GM20000 (cell line): Measurements from ENCODE around the gene EIF5.
A peak's percentile ranks its signal among the peaks of the same experiment; 100 is the strongest.

ENCODE experiments used
- DNase-seq: peaks from one replicate; pipeline ENCODE4 v3.0.0; 2012; ENCODE audit warnings: low spot score
- CTCF ChIP-seq: IDR thresholded peaks from 2 replicates; pipeline ENCODE4 v1.5.1; 2012; ENCODE audit warnings: mild to moderate bottlenecking, control low read depth; ENCODE audit errors: extremely low read depth, missing control alignments

The EIF5 gene

GRCh38 chr14:103329401-103330347, 4.4 kb upstream of the EIF5 start:
- DNase-seq = no peak
- no peak for TF ChIP-seq CTCF

GRCh38 chr14:103330536-103330935, 3.5 kb upstream of the EIF5 start:
- TF ChIP-seq CTCF = no peak
- no peak for DNase-seq

- TF ChIP-seq CTCF = no peak
- DNase-seq = no peak
Observed at GRCh38 chr14:103332143-103332919, 1.7 kb upstream of the EIF5 start.

GRCh38 chr14:103334644-103335622, 896 bp downstream of the EIF5 start:
- no peak for TF ChIP-seq CTCF

GRCh38 chr14:103336191-103336590, 2.2 kb downstream of the EIF5 start:
- TF ChIP-seq CTCF = no peak
- no peak for DNase-seq

More at GRCh38 chr14:103334644-103335622, 896 bp downstream of the EIF5 start:
- peak; percentile 77 for DNase-seq

GRCh38 chr14:103337794-103338193, 3.8 kb downstream of the EIF5 start:
- no peak for TF ChIP-seq CTCF
- no peak for DNase-seq
